Measurements from ENCODE around the gene SLC25A24. TPM values are rescaled to one million over a fixed set of nuclear protein-coding genes. Genes with fewer than 3 reads are reported as not detected.

SLC25A24 gene
- total RNA-seq, 1 donor from 2014 or later, result 34.3 TPM

DNA sequence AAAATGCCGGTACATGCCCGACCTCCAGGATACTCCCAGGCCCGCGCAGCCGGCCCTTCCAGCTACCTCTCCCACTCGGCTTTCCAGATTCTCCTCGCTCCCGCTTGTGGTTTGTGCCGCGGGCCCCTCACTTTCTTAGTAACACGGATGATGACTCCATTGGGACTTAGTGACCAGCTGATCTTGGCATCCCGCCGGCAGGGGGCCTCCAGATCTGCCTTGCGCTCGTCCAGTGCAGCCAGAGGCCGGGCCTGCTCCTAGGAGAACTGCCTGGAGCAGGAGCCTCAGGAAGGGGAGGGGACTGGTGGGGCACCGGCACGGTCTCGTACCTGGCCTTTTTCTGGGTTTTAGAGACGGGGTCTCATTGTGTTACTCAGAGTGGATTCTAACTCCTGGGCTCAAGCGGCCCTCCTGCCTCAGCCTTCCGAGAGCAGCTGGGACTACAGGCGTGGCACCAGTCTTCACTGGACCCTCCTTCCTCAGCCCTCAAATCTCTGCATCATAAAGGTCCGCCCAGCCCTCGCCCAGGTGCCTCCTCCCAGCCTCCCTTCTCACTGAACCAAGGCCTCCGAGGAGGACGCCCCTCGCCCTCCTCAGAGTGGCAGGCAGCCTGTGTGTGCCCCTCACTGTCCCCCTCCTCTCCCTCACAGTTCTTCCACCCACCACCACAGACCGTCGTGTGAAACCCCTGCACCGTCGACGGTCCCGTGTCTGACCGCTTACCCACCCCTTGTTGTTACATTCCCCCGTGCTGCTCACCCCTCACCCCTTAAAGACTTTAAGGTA lies 78.6 kb downstream of the SLC25A24 start:
- no peak overlapping the region for H3K4me3 Mint-ChIP-seq
- H3K9me3 Mint-ChIP-seq, result no peaks in the 10 kb centered on the region
- H3K36me3 Mint-ChIP-seq, result no peaks in the 10 kb centered on the region
- H3K27ac Mint-ChIP-seq, result no peak overlapping the region
- no peak for DNase-seq (ENCODE audit: low spot score in 2 of 2, unreplicated experiment in 2 of 2)
- TF ChIP-seq CTCF (IDR thresholded peaks at IDR 0.05; ENCODE audit: unreplicated experiment), result no peak
- peaks cover 27% of the 10 kb centered on the region for H3K4me1 Mint-ChIP-seq
- H3K27me3 Mint-ChIP-seq (ENCODE audit: low read depth), result peaks cover 47% of the 10 kb centered on the region

- H3K9me3 Mint-ChIP-seq, result no peaks in the 10 kb centered on the region
- DNase-seq (ENCODE audit: low spot score in 2 of 2, unreplicated experiment in 2 of 2), result no peak
- no peak overlapping the region for H3K27ac Mint-ChIP-seq
- peaks cover 25% of the 10 kb centered on the region for H3K4me1 Mint-ChIP-seq
- peaks cover 46% of the 10 kb centered on the region for H3K27me3 Mint-ChIP-seq (ENCODE audit: low read depth)
- TF ChIP-seq CTCF (IDR thresholded peaks at IDR 0.05; ENCODE audit: unreplicated experiment), result no peak
- H3K4me3 Mint-ChIP-seq, result no peak overlapping the region
- H3K36me3 Mint-ChIP-seq, result no peaks in the 10 kb centered on the region
Measured at GRCh38 chr1:108120163-108120562, 80.0 kb downstream of the SLC25A24 start.

DNA sequence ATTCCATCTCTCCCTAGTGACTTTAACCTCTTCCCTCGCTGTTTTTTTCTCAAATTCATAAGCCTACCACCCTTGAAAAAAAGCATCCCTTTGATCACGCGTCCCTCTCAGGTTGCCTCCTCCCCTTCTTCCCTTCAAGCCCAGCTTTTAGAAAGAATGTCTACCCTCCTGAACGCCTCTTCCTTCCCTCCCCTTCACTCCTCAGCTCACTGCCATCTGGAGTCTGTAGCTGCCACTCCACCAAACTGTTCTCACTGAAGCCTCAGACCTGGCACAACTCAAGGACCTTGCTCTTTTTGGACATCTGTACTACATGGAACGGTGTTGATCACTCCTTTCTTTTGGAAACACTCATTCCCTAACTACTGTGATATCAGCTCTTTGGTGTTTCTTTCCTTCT lies 80.6 kb downstream of the SLC25A24 start:
- H3K27ac Mint-ChIP-seq, result peak overlapping the region; percentile 33
- no peak for TF ChIP-seq CTCF (IDR thresholded peaks at IDR 0.05; ENCODE audit: unreplicated experiment)
- H3K27me3 Mint-ChIP-seq (ENCODE audit: low read depth), result peaks cover 51% of the 10 kb centered on the region
- H3K36me3 Mint-ChIP-seq, result no peaks in the 10 kb centered on the region
- peaks cover 25% of the 10 kb centered on the region for H3K4me1 Mint-ChIP-seq
- H3K9me3 Mint-ChIP-seq, result no peaks in the 10 kb centered on the region
- H3K4me3 Mint-ChIP-seq, result no peak overlapping the region
- DNase-seq (ENCODE audit: low spot score in 2 of 2, unreplicated experiment in 2 of 2), result no peak

GRCh38 chr1:108117945-108118902 lies 81.9 kb downstream of the SLC25A24 start:
- Mint-ChIP-seq H3K27me3 (ENCODE audit: low read depth) (peaks cover 48% of the 10 kb centered on the region), H3K36me3 (no peaks in the 10 kb centered on the region), H3K4me1 (peaks cover 25% of the 10 kb centered on the region), H3K27ac (no peak overlapping the region), H3K9me3 (no peaks in the 10 kb centered on the region), H3K4me3 (no peak overlapping the region)
- no peak for DNase-seq (ENCODE audit: low spot score in 2 of 2, unreplicated experiment in 2 of 2)
- no peak for TF ChIP-seq CTCF (IDR thresholded peaks at IDR 0.05; ENCODE audit: unreplicated experiment)

- H3K4me3 Mint-ChIP-seq, result no peak overlapping the region
- TF ChIP-seq CTCF (IDR thresholded peaks at IDR 0.05; ENCODE audit: unreplicated experiment), result no peak
- H3K36me3 Mint-ChIP-seq, result no peaks in the 10 kb centered on the region
- no peak for DNase-seq (ENCODE audit: low spot score in 2 of 2, unreplicated experiment in 2 of 2)
- H3K9me3 Mint-ChIP-seq, result no peaks in the 10 kb centered on the region
- H3K27ac Mint-ChIP-seq, result no peak overlapping the region
- peaks cover 39% of the 10 kb centered on the region for H3K27me3 Mint-ChIP-seq (ENCODE audit: low read depth)
- H3K4me1 Mint-ChIP-seq, result peaks cover 25% of the 10 kb centered on the region
Measured at GRCh38 chr1:108117237-108117636, 82.9 kb downstream of the SLC25A24 start.

Data from mesothelial cell of epicardium (in vitro differentiated cells).